K562 (cell line): ENCODE results near the gene ZBTB20. TPM values are rescaled to one million over a fixed set of nuclear protein-coding genes. Genes with fewer than 3 reads are reported as not detected.

ENCODE experiments used
- ATAC-seq: fragments of 200-7000 bp; cut with Tn5 transposase; 3 replicates; pipeline ENCODE4 v1.9.1; 2020; ENCODE audit warnings: moderate library complexity
- BruUV-seq: library from RNA; stranded (reverse); fragments of 400-500 nt; replicated peaks from 2 replicates; lab custom pipeline; 2021; lab: Mats Ljungman, UMichigan
- CTCF ChIA-PET: fragments of 300-600 bp; formaldehyde crosslinking; extraction: SDS; loops from one replicate; lab custom pipeline; 2021; ENCODE audit warnings: low intra/inter-chr PET ratio; lab: Yijun Ruan, JAX
- POLR2A ChIA-PET: fragments of 300-600, 350-650 bp; sonication (Branson Sonifier 250); formaldehyde crosslinking; extraction: SDS; loops from one replicate; lab custom pipeline; 2021; ENCODE audit warnings: antibody characterized with exemption, inconsistent platforms; lab: Yijun Ruan, JAX
- DNase-seq, 4 experiments: peaks; one replicate each; pipeline versions ENCODE4 v3.0.0 to v3.0.0-alpha.2; 2011 to 2018; ENCODE audit warnings: low spot score in 3 of 4, mixed read lengths in 3 of 4; ENCODE audit errors: extremely low read depth in 1 of 4
- FAIRE-seq: peaks from 2 replicates; lab custom pipeline; 2011; peaks lifted over from hg19 to GRCh38; lab: Jason Lieb, UNC
- H2AFZ ChIP-seq: 2 replicates; pipeline ENCODE4 v1.6.0; 2011; ENCODE audit warnings: low read depth, low read length, control low read depth, inconsistent platforms
- H3K27ac ChIP-seq: fragments of 200-600 bp; 3 replicates; pipeline ENCODE4 v1.8.0; 2011; ENCODE audit warnings: low read depth, mild to moderate bottlenecking, control low read depth, inconsistent platforms, low read length, moderate library complexity, mixed read lengths; ENCODE audit errors: extremely low read depth
- H3K27me3 ChIP-seq, 2 experiments: fragments of 300-600 bp in 1 of 2; 2 replicates in 1 of 2; 3 replicates in 1 of 2; pipeline versions ENCODE4 v1.6.0 to v1.8.0; 2011; ENCODE audit warnings: inconsistent platforms in 2 of 2, low read length in 2 of 2, mild to moderate bottlenecking in 1 of 2, mixed read lengths in 1 of 2, moderate library complexity in 1 of 2; ENCODE audit not compliant: control insufficient read depth in 2 of 2, insufficient read depth in 2 of 2
- H3K36me3 ChIP-seq: fragments of 300-600 bp; 3 replicates; pipeline ENCODE4 v1.8.0; 2011; ENCODE audit warnings: mild to moderate bottlenecking, low read length, inconsistent platforms; ENCODE audit not compliant: control insufficient read depth, insufficient read depth
- H3K4me1 ChIP-seq, 2 experiments: fragments of 200-600 bp in 1 of 2; replicated peaks in 1 of 2; 2 replicates in 1 of 2; 3 replicates in 1 of 2; pipeline versions ENCODE4 v1.5.1 to v1.8.0; 2011; ENCODE audit warnings: inconsistent platforms in 2 of 2, low read length in 2 of 2, mild to moderate bottlenecking in 1 of 2, mixed read lengths in 1 of 2, moderate library complexity in 1 of 2; ENCODE audit not compliant: control insufficient read depth in 2 of 2, insufficient read depth in 2 of 2
- H3K4me2 ChIP-seq: 2 replicates; pipeline ENCODE4 v1.6.1; 2011; ENCODE audit warnings: low read length, control low read depth, inconsistent platforms, mixed read lengths; ENCODE audit not compliant: insufficient read depth
- H3K4me3 ChIP-seq: fragments of 200-600 bp; sonication (generic), shearing (Covaris generic); 2 replicates; pipeline ENCODE4 v1.5.1; 2016; ENCODE audit warnings: control low read depth, inconsistent platforms
- H3K79me2 ChIP-seq: fragments of 200-600 bp; 3 replicates; pipeline ENCODE4 v1.8.0; 2011; ENCODE audit warnings: low read length, inconsistent platforms; ENCODE audit not compliant: control insufficient read depth, insufficient read depth
- H3K9ac ChIP-seq, 2 experiments: 2 replicates each; pipeline versions ENCODE4 v1.6.0 to v1.6.1; 2011; ENCODE audit warnings: low read depth in 2 of 2, low read length in 2 of 2, control low read depth in 1 of 2, inconsistent platforms in 1 of 2, mild to moderate bottlenecking in 1 of 2, mixed read lengths in 1 of 2; ENCODE audit not compliant: insufficient read depth in 1 of 2
- H3K9me1 ChIP-seq: one replicate; pipeline ENCODE4 v1.6.0; 2011; ENCODE audit warnings: inconsistent platforms, mild to moderate bottlenecking, low read length, moderate library complexity; ENCODE audit not compliant: control insufficient read depth, insufficient read depth
- H3K9me3 ChIP-seq: replicated peaks from 2 replicates; pipeline ENCODE4 v1.5.1; 2011; ENCODE audit warnings: low read depth, low read length, inconsistent platforms; ENCODE audit not compliant: control insufficient read depth, insufficient read depth
- H4K20me1 ChIP-seq: replicated peaks from 2 replicates; pipeline ENCODE4 v1.6.1; 2011; ENCODE audit warnings: low read length, inconsistent platforms, mixed read lengths; ENCODE audit not compliant: control insufficient read depth, insufficient read depth
- CCAR2 ChIP-seq: fragments of 200-400 bp; formaldehyde crosslinking; IDR thresholded peaks from 2 replicates; pipeline ENCODE4 v1.6.1; 2017; ENCODE audit warnings: mild to moderate bottlenecking, low read depth, low read length
- CSDE1 ChIP-seq, 2 experiments: fragments of 450-650 bp; IDR thresholded peaks; 2 replicates each; pipeline ENCODE4 v1.6.1; 2016; ENCODE audit warnings: mild to moderate bottlenecking in 1 of 2
- FOXO4 ChIP-seq: fragments of 450-650 bp; formaldehyde crosslinking; IDR thresholded peaks from 2 replicates; pipeline ENCODE4 v1.4.0; 2020; ENCODE audit warnings: mild to moderate bottlenecking, moderate library complexity
- KDM4B ChIP-seq, 2 experiments: fragments of 450-650 bp in 1 of 2; sonication (generic) in 1 of 2; IDR thresholded peaks; 2 replicates each; pipeline ENCODE4 v1.6.1; 2016 to 2017; ENCODE audit warnings: borderline replicate concordance in 2 of 2, antibody characterized with exemption in 1 of 2, low read depth in 1 of 2, mild to moderate bottlenecking in 1 of 2
- POLR3A ChIP-seq: IDR thresholded peaks from 2 replicates; pipeline ENCODE4 v1.6.1; 2011; ENCODE audit warnings: borderline replicate concordance, mild to moderate bottlenecking, moderate library complexity; ENCODE audit not compliant: insufficient read length, insufficient read depth; ENCODE audit errors: extremely low read depth
- POU5F1 ChIP-seq: fragments of 150-350 bp; IDR thresholded peaks from 2 replicates; pipeline ENCODE4 v1.6.1; 2014; ENCODE audit warnings: borderline replicate concordance, low read length, low read depth, mild to moderate bottlenecking; ENCODE audit not compliant: partially characterized antibody
- SAFB ChIP-seq: fragments of 200-400 bp; formaldehyde crosslinking; IDR thresholded peaks from 2 replicates; pipeline ENCODE4 v1.6.1; 2017; ENCODE audit warnings: low read depth, low read length, borderline replicate concordance
- XRCC3 ChIP-seq: fragments of 450-650 bp; IDR thresholded peaks from 2 replicates; pipeline ENCODE4 v1.6.1; 2017; ENCODE audit warnings: mild to moderate bottlenecking, moderate library complexity
- ZBTB7A ChIP-seq: IDR thresholded peaks from 2 replicates; pipeline ENCODE4 v1.6.1; 2011; ENCODE audit warnings: low read depth, mild to moderate bottlenecking, low read length, moderate library complexity, borderline replicate concordance; ENCODE audit not compliant: control insufficient read depth
- ZEB2 ChIP-seq: fragments of 450-650 bp; IDR thresholded peaks from 2 replicates; pipeline ENCODE4 v1.6.1; 2016
- ZNF431 ChIP-seq: sonication (generic); formaldehyde crosslinking; IDR thresholded peaks from 2 replicates; pipeline ENCODE4 v1.8.0; 2022; ENCODE audit warnings: mild to moderate bottlenecking, missing genetic modification reagents
- WGBS: fragments of 100-300 bp; shearing (Covaris generic); methylation state at CpG from one replicate; pipeline ENCODE4 v1.1.6; 2016; ENCODE audit warnings: low coverage, mixed read lengths; ENCODE audit not compliant: insufficient coverage; ENCODE audit errors: missing lambda C conversion rate; 5-methylcytosine and 5-hydroxymethylcytosine counted together
- in situ Hi-C: fragments of 300-500 bp; cut with MboI; formaldehyde crosslinking; loops from 4 replicates; pipeline ENCODE4 v1.15.0; 2018; ENCODE audit warnings: inconsistent platforms, mixed read lengths
- intact Hi-C: fragments of 100-400 bp; cut with micrococcal nuclease; formaldehyde crosslinking; loops from 2 replicates; pipeline ENCODE4 v1.14.2; 2022
- polyA plus RNA-seq, 8 experiments: library from polyadenylated mRNA; depleted of rRNA in 4 of 8; stranded (reverse) in 5 of 8; unstranded in 3 of 8; fragments of >200 nt; fragmentation: Nextera tagmentation in 2 of 8; fragmentation: Illumina TruSeq in 1 of 8; extraction: Ambion mirVana in 2 of 8; extraction: Trizol in 1 of 8; gene quantifications; 2 replicates each; pipeline versions ENCODE4 v1.2.1 to v1.2.3, GENCODE V29; 2011 to 2014; ENCODE audit warnings: inconsistent platforms in 1 of 8, missing spikeins in 1 of 8
- total RNA-seq, 7 experiments: library from RNA; depleted of rRNA in 6 of 7; stranded (reverse); fragments of >200 nt in 6 of 7; fragmentation: Illumina TruSeq in 2 of 7; extraction: Trizol in 2 of 7; gene quantifications; 2 replicates each; pipeline versions ENCODE4 v1.2.1 to v1.2.3, GENCODE V29; 2011 to 2021; ENCODE audit warnings: low replicate concordance in 1 of 7
- TF ChIP-seq, protein P1 (sequence below): fragments of 250-450 bp; sonication (Bioruptor Pico); IDR thresholded peaks from 2 replicates; pipeline ENCODE4 v1.5.0; 2021
- TF ChIP-seq, protein P2 (sequence below): sonication (generic); formaldehyde crosslinking; IDR thresholded peaks from 2 replicates; pipeline ENCODE4 v1.8.1; 2022; ENCODE audit warnings: missing genetic modification reagents
- TF ChIP-seq, protein P3 (sequence below): fragments of 250-450 bp; sonication (Bioruptor Pico); IDR thresholded peaks from 2 replicates; pipeline ENCODE4 v1.5.1; 2021; ENCODE audit warnings: mild to moderate bottlenecking
- TF ChIP-seq, protein P4 (sequence below): sonication (generic); formaldehyde crosslinking; IDR thresholded peaks from 2 replicates; pipeline ENCODE4 v1.8.0; 2022; ENCODE audit warnings: mild to moderate bottlenecking, missing genetic modification reagents
- TF ChIP-seq, protein P5 (sequence below): IDR thresholded peaks from 2 replicates; pipeline ENCODE4 v1.6.1; 2014; ENCODE audit warnings: antibody characterized with exemption

The ZBTB20 gene
- total and polyA plus RNA-seq, 9 of the 15 experiments (the other 6 are each of a cell fraction or from before 2014, with no cell fraction given) = 0.17 to 1.7 (median 0.45) TPM

DNA sequence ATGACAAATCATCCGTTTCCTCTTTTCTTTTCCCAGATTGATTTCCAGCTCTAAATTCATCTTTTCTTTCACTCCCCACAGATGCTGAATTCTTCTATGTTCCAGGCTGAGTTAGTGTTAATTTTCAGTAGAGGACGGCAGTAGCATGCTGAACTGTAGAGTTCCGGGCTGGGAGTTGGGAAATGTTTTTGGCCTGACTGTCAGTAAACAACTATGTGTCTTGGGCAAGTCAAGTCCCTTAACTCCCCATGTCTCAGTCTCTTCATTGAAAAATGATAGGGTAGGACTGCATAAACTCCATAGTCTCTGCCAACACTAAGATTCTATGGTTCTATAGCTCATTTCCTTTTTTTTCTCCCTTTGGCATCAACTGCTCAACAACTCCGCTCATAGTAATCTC, 519.3 kb downstream of the ZBTB20 start:
- in situ Hi-C loops = no loop called here
- 0% methylated on average over 4 of the region's 4 CpGs for WGBS
- no peak overlapping the region for H3K4me2 ChIP-seq
- no peak overlapping the region for H3K9ac ChIP-seq
- H3K4me1 ChIP-seq = no peaks in the 10 kb centered on the region
- H3K79me2 ChIP-seq = no peaks in the 10 kb centered on the region
- H3K4me3 ChIP-seq = no peak overlapping the region
- intact Hi-C loops = no loop called here
- ATAC-seq = no peak
- no peaks in the 10 kb centered on the region for H3K27me3 ChIP-seq
- ChIA-PET POLR2A (no interaction called here), CTCF (no interaction called here)
- no TSS peak for BruUV-seq
- H3K9me3 ChIP-seq = no peaks in the 10 kb centered on the region
- no peak overlapping the region for H2AFZ ChIP-seq
- H3K27ac ChIP-seq = no peak overlapping the region
- no peak for DNase-seq
- no peaks in the 10 kb centered on the region for H3K9me1 ChIP-seq
- H3K36me3 ChIP-seq = no peaks in the 10 kb centered on the region
- no peaks in the 10 kb centered on the region for H4K20me1 ChIP-seq
- FAIRE-seq = no peak
- TF ChIP-seq, protein P1, sequence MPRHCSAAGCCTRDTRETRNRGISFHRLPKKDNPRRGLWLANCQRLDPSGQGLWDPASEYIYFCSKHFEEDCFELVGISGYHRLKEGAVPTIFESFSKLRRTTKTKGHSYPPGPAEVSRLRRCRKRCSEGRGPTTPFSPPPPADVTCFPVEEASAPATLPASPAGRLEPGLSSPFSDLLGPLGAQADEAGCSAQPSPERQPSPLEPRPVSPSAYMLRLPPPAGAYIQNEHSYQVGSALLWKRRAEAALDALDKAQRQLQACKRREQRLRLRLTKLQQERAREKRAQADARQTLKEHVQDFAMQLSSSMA (CRISPR knock-in tag) = no peak
- TF ChIP-seq XRCC3 (no peak), ZNF431 (CRISPR knock-in tag) (no peak), FOXO4 (CRISPR knock-in tag) (no peak), ZBTB7A (no peak), CCAR2 (no peak), SAFB (no peak), ZEB2 (no peak), KDM4B (IDR thresholded peaks at IDR 0.05; ENCODE audit: borderline replicate concordance in 2 of 2, low read depth in 1 of 2) (no peak), POU5F1 (no peak), CSDE1 (IDR thresholded peaks at IDR 0.05) (no peak), POLR3A (no peak)
- TF ChIP-seq, protein P2, sequence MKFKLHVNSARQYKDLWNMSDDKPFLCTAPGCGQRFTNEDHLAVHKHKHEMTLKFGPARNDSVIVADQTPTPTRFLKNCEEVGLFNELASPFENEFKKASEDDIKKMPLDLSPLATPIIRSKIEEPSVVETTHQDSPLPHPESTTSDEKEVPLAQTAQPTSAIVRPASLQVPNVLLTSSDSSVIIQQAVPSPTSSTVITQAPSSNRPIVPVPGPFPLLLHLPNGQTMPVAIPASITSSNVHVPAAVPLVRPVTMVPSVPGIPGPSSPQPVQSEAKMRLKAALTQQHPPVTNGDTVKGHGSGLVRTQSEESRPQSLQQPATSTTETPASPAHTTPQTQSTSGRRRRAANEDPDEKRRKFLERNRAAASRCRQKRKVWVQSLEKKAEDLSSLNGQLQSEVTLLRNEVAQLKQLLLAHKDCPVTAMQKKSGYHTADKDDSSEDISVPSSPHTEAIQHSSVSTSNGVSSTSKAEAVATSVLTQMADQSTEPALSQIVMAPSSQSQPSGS (CRISPR knock-in tag) = no peak
- TF ChIP-seq, protein P3, sequence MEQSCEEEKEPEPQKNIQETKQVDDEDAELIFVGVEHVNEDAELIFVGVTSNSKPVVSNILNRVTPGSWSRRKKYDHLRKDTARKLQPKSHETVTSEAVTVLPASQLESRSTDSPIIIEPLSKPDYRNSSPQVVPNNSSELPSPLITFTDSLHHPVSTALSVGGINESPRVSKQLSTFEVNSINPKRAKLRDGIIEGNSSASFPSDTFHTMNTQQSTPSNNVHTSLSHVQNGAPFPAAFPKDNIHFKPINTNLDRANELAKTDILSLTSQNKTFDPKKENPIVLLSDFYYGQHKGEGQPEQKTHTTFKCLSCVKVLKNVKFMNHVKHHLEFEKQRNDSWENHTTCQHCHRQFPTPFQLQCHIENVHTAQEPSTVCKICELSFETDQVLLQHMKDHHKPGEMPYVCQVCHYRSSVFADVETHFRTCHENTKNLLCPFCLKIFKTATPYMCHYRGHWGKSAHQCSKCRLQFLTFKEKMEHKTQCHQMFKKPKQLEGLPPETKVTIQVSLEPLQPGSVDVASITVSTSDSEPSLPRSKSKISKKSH (CRISPR knock-in tag) = no peak
- TF ChIP-seq, protein P4, sequence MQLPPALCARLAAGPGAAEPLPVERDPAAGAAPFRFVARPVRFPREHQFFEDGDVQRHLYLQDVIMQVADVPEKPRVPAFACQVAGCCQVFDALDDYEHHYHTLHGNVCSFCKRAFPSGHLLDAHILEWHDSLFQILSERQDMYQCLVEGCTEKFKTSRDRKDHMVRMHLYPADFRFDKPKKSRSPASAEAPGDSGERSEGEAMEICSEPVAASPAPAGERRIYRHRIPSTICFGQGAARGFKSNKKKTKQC (CRISPR knock-in tag) = no peak
- TF ChIP-seq, protein P5, sequence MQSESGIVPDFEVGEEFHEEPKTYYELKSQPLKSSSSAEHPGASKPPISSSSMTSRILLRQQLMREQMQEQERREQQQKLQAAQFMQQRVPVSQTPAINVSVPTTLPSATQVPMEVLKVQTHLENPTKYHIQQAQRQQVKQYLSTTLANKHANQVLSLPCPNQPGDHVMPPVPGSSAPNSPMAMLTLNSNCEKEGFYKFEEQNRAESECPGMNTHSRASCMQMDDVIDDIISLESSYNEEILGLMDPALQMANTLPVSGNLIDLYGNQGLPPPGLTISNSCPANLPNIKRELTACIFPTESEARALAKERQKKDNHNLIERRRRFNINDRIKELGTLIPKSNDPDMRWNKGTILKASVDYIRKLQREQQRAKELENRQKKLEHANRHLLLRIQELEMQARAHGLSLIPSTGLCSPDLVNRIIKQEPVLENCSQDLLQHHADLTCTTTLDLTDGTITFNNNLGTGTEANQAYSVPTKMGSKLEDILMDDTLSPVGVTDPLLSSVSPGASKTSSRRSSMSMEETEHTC = no peak
